GM12878 (cell line): ENCODE data around the gene PPM1J. TPM values are rescaled to one million over a fixed set of nuclear protein-coding genes. Genes with fewer than 3 reads are reported as not detected.

Source experiments
- ATAC-seq: fragments of 200-7000 bp; cut with Tn5 transposase; 3 replicates; pipeline ENCODE4 v1.9.1; 2020; ENCODE audit warnings: mild to moderate bottlenecking, moderate library complexity
- BruUV-seq: library from RNA; stranded (reverse); fragments of 400-500 nt; replicated peaks from 2 replicates; lab custom pipeline; 2021; lab: Mats Ljungman, UMichigan
- CTCF ChIA-PET: fragments of 300-600 bp; sonication (Branson Sonifier 250); formaldehyde crosslinking; extraction: SDS; loops from one replicate; lab custom pipeline; 2021; ENCODE audit warnings: inconsistent platforms; lab: Yijun Ruan, JAX
- POLR2A ChIA-PET: fragments of 350-600 bp; formaldehyde crosslinking; extraction: SDS; loops from one replicate; lab custom pipeline; 2021; ENCODE audit warnings: inconsistent platforms; lab: Charles Lee
- RAD21 ChIA-PET: fragments of 300-600 bp; sonication (Branson Sonifier 250); formaldehyde crosslinking; loops from one replicate; lab custom pipeline; 2023; ENCODE audit warnings: antibody characterized with exemption; ENCODE audit not compliant: unreplicated experiment; lab: Charles Lee
- SMC1A ChIA-PET: fragments of 300-600 bp; sonication (Branson Sonifier 250); formaldehyde crosslinking; loops from one replicate; lab custom pipeline; 2023; ENCODE audit not compliant: unreplicated experiment, uncharacterized antibody; lab: Charles Lee
- DNase-seq: peaks from one replicate; pipeline ENCODE4 v3.0.0-alpha.2; 2011; ENCODE audit warnings: low read depth, low spot score
- FAIRE-seq: peaks from 3 replicates; lab custom pipeline; 2011; peaks lifted over from hg19 to GRCh38; lab: Jason Lieb, UNC
- H2AFZ ChIP-seq: 2 replicates; pipeline ENCODE4 v1.6.0; 2011; ENCODE audit warnings: low read depth, low read length, control low read depth; ENCODE audit not compliant: control insufficient read depth
- H3K27ac ChIP-seq: 2 replicates; pipeline ENCODE4 v1.5.1; 2011; ENCODE audit warnings: control low read depth; ENCODE audit not compliant: control insufficient read depth, insufficient read depth
- H3K27me3 ChIP-seq, 2 experiments: replicated peaks in 1 of 2; 2 replicates each; pipeline versions ENCODE4 v1.6.0 to v1.6.1; 2011; ENCODE audit warnings: low read length in 1 of 2; ENCODE audit not compliant: control insufficient read depth in 2 of 2, insufficient read depth in 2 of 2
- H3K36me3 ChIP-seq, 2 experiments: 2 replicates each; pipeline ENCODE4 v1.5.1; 2011; ENCODE audit warnings: low read length in 1 of 2; ENCODE audit not compliant: control insufficient read depth in 2 of 2, insufficient read depth in 2 of 2
- H3K4me1 ChIP-seq: 2 replicates; pipeline ENCODE4 v1.6.1; 2011; ENCODE audit warnings: mild to moderate bottlenecking, low read length, moderate library complexity, mixed read lengths; ENCODE audit not compliant: control insufficient read depth, insufficient read depth
- H3K4me2 ChIP-seq: 2 replicates; pipeline ENCODE4 v1.6.0; 2011; ENCODE audit warnings: control low read depth; ENCODE audit not compliant: control insufficient read depth, insufficient read depth
- H3K4me3 ChIP-seq: fragments of 200-600 bp; sonication (generic); 2 replicates; pipeline ENCODE4 v1.5.1; 2016
- H3K79me2 ChIP-seq: 2 replicates; pipeline ENCODE4 v1.6.0; 2011; ENCODE audit warnings: low read length; ENCODE audit not compliant: control insufficient read depth, insufficient read depth
- H3K9ac ChIP-seq: 2 replicates; pipeline ENCODE4 v1.8.0; 2011; ENCODE audit warnings: low read length, control low read depth, mixed read lengths; ENCODE audit not compliant: control insufficient read depth, insufficient read depth
- H3K9me3 ChIP-seq: replicated peaks from 3 replicates; pipeline ENCODE4 v1.5.1; 2011; ENCODE audit warnings: mild to moderate bottlenecking, low read length; ENCODE audit not compliant: control insufficient read depth, insufficient read depth
- H4K20me1 ChIP-seq: 2 replicates; pipeline ENCODE4 v1.6.0; 2011; ENCODE audit not compliant: control insufficient read depth, insufficient read depth
- CREM ChIP-seq: IDR thresholded peaks from 2 replicates; pipeline ENCODE4 v1.6.1; 2014; ENCODE audit warnings: antibody characterized with exemption, low read depth
- CTCF ChIP-seq, 3 experiments: IDR thresholded peaks in 2 of 3; conservative IDR thresholded peaks in 1 of 3; 2 replicates each; pipeline ENCODE4 v1.5.1; 2011; ENCODE audit warnings: low read depth in 3 of 3, low read length in 3 of 3, mild to moderate bottlenecking in 3 of 3, control low read depth in 2 of 3, moderate library complexity in 2 of 3, inconsistent platforms in 1 of 3, mixed read lengths in 1 of 3; ENCODE audit not compliant: control insufficient read depth in 2 of 3, insufficient read depth in 1 of 3; ENCODE audit errors: extremely low read depth in 1 of 3
- E2F4 ChIP-seq: IDR thresholded peaks from 2 replicates; pipeline ENCODE4 v1.6.1; 2012; ENCODE audit warnings: low read depth, low read length, improper control_type of control experiment
- E2F8 ChIP-seq: fragments of 450-650 bp; IDR thresholded peaks from 2 replicates; pipeline ENCODE4 v1.6.1; 2018; ENCODE audit warnings: mild to moderate bottlenecking, low read depth, moderate library complexity; ENCODE audit not compliant: partially characterized antibody
- KAT2A ChIP-seq: conservative IDR thresholded peaks from 2 replicates; pipeline ENCODE4 v1.6.1; 2011; ENCODE audit warnings: low read depth, low read length; ENCODE audit not compliant: control insufficient read depth
- LARP7 ChIP-seq: fragments of 450-650 bp; IDR thresholded peaks from 2 replicates; pipeline ENCODE4 v1.6.1; 2017; ENCODE audit warnings: mild to moderate bottlenecking
- MTA2 ChIP-seq: fragments of 450-650 bp; IDR thresholded peaks from 2 replicates; pipeline ENCODE4 v1.6.1; 2016; ENCODE audit warnings: low read depth, mild to moderate bottlenecking, moderate library complexity
- MTA3 ChIP-seq: IDR thresholded peaks from 2 replicates; pipeline ENCODE4 v1.6.1; 2012; ENCODE audit warnings: low read length, inconsistent platforms, borderline replicate concordance
- NFXL1 ChIP-seq: fragments of 450-650 bp; IDR thresholded peaks from 2 replicates; pipeline ENCODE4 v1.6.1; 2017; ENCODE audit warnings: antibody characterized with exemption, mild to moderate bottlenecking, borderline replicate concordance
- SMC3 ChIP-seq: IDR thresholded peaks from 2 replicates; pipeline ENCODE4 v1.6.1; 2011; ENCODE audit warnings: low read length, improper control_type of control experiment, borderline replicate concordance
- SUPT20H ChIP-seq: IDR thresholded peaks from 2 replicates; pipeline ENCODE4 v1.6.1; 2011; ENCODE audit warnings: low read depth, mild to moderate bottlenecking, low read length, moderate library complexity, borderline replicate concordance; ENCODE audit not compliant: control insufficient read depth
- WGBS: methylation state at CpG from one replicate; pipeline ENCODE4 v1.1.6; 2016; ENCODE audit warnings: low lambda C conversion rate; ENCODE audit not compliant: insufficient replicate concordance, insufficient coverage; ENCODE audit errors: missing lambda C conversion rate; 5-methylcytosine and 5-hydroxymethylcytosine counted together
- in situ Hi-C: fragments of 300-500 bp; cut with MboI; formaldehyde crosslinking; loops from 9 replicates; pipeline ENCODE4 v1.14.3; 2018; ENCODE audit warnings: mixed read lengths
- intact Hi-C: fragments of 100-400 bp; cut with micrococcal nuclease; formaldehyde crosslinking; loops from one replicate; pipeline ENCODE4 v1.14.2; 2022; ENCODE audit not compliant: unreplicated experiment
- polyA plus RNA-seq, 11 experiments: library from polyadenylated mRNA; depleted of rRNA in 4 of 11; unstranded in 6 of 11; stranded (reverse) in 5 of 11; fragments of >200 nt; fragmentation: Nextera tagmentation in 4 of 11; fragmentation: Illumina TruSeq in 1 of 11; extraction: Ambion mirVana in 4 of 11; extraction: Trizol in 1 of 11; gene quantifications; 1 replicate in 1 of 11; 2 replicates in 10 of 11; pipeline versions ENCODE4 v1.2.1 to v1.2.3, GENCODE V29; 2011 to 2016; ENCODE audit warnings: inconsistent platforms in 2 of 11, missing spikeins in 2 of 11, low read depth in 1 of 11
- total RNA-seq, 4 experiments: library from RNA; depleted of rRNA in 3 of 4; stranded (reverse); fragments of >200 nt in 3 of 4; fragmentation: Illumina TruSeq in 1 of 4; extraction: Trizol in 1 of 4; gene quantifications; 2 replicates each; pipeline versions ENCODE4 v1.2.1 to v1.2.3, GENCODE V29; 2013 to 2021

PPM1J gene
- total and polyA plus RNA-seq, 10 of the 15 experiments (the other 5 are each of a cell fraction or from before 2014, with no cell fraction given), result 0.07 to 1.8 (median 0.59) TPM; not detected in 1

- TF ChIP-seq CTCF (IDR thresholded peaks at IDR 0.05 in 2 of 3, conservative IDR thresholded peaks at IDR 0.05 in 1 of 3; ENCODE audit: control insufficient read depth in 2 of 3, extremely low read depth in 1 of 3, insufficient read depth in 1 of 3, low read depth in 3 of 3, low read length in 3 of 3) (peak in 1 of 3 experiments; percentile 9; a peak in 2 of 6 replicates), MTA2 (no peak), KAT2A (no peak), LARP7 (no peak)
- TF ChIP-seq, all 136 proteins: peak for 1
- Histone ChIP-seq H3K4me3 (no peak overlapping the region), H3K4me1 (no peaks in the 10 kb centered on the region), H3K79me2 (no peaks in the 10 kb centered on the region), H3K9ac (no peak overlapping the region), H3K27ac (no peak overlapping the region), H3K36me3 (no peaks in the 10 kb centered on the region), H3K9me3 (no peaks in the 10 kb centered on the region), H4K20me1 (no peaks in the 10 kb centered on the region), H2AFZ (no peak overlapping the region), H3K4me2 (no peak overlapping the region), H3K27me3 (no peaks in the 10 kb centered on the region; a peak in 1 of 4 replicates)
- ChIA-PET RAD21 (no interaction called here), CTCF (interaction anchor here (2.1 kb wide), 1 partner anchor 66 kb away, joined by 11 read pairs; no protein-coding TSS in a partner anchor), POLR2A (no interaction called here), SMC1A (interaction anchor here (1.1 kb wide), 1 partner anchor 22 kb away, joined by 3 read pairs; no protein-coding TSS in a partner anchor)
- no TSS peak for BruUV-seq
- 33% methylated on average over 3 of the region's 3 CpGs for WGBS
- ATAC-seq, result no peak
- intact Hi-C loops (no loop called here), in situ Hi-C loops (no loop called here)
- FAIRE-seq, result no peak
- DNase-seq, result no peak
Measured at GRCh38 chr1:112737573-112737972, 22.4 kb upstream of the PPM1J start.

GRCh38 chr1:112735752-112736151 lies 20.6 kb upstream of the PPM1J start:
- no peaks in the 10 kb centered on the region; a peak in 1 of 4 replicates for H3K27me3 ChIP-seq
- H3K9me3 ChIP-seq, result no peaks in the 10 kb centered on the region
- ChIA-PET POLR2A (no interaction called here), SMC1A (no interaction called here), CTCF (interaction anchor here (1.0 to 4.9 kb wide), 2 partner anchors 17 to 68 kb away, joined by 3 to 33 read pairs; partner anchors contain the start of gene PPM1J), RAD21 (no interaction called here)
- BruUV-seq, result no TSS peak
- DNase-seq, result no peak
- no peaks in the 10 kb centered on the region for H3K79me2 ChIP-seq
- no peak for FAIRE-seq
- H4K20me1 ChIP-seq, result no peaks in the 10 kb centered on the region
- ATAC-seq, result no peak
- no peak overlapping the region for H3K27ac ChIP-seq
- H2AFZ ChIP-seq, result no peak overlapping the region
- H3K4me1 ChIP-seq, result no peaks in the 10 kb centered on the region
- TF ChIP-seq E2F4 (no peak), CREM (no peak), E2F8 (no peak), SMC3 (no peak), MTA3 (no peak), NFXL1 (no peak), SUPT20H (no peak)
- no peak overlapping the region for H3K9ac ChIP-seq
- WGBS, result 94% methylated on average over 1 of the region's 1 CpG
- no peaks in the 10 kb centered on the region for H3K36me3 ChIP-seq
- in situ Hi-C loops (no loop called here), intact Hi-C loops (no loop called here)
- no peak overlapping the region for H3K4me2 ChIP-seq
- H3K4me3 ChIP-seq, result no peak overlapping the region
